Measurements from ENCODE around the gene PRRG2. TPM values are rescaled to one million over a fixed set of nuclear protein-coding genes. Genes with fewer than 3 reads are reported as not detected.
A peak's percentile ranks its signal among the peaks of the same experiment; 100 is the strongest.

Gene PRRG2
- total RNA-seq, 1 donor from 2014 or later = 4.5 TPM

GRCh38 chr19:49554701-49555181 is 26.4 kb upstream of the PRRG2 start:
- no peak for FAIRE-seq
- TF ChIP-seq CTCF (IDR thresholded peaks at IDR 0.05; ENCODE audit: insufficient read depth, low read length, severe bottlenecking) = no peak
- H3K36me3 ChIP-seq (ENCODE audit: control insufficient read depth, insufficient read depth, low read length) = peaks cover 17% of the 10 kb centered on the region

GRCh38 chr19:49555600-49556411 is 25.3 kb upstream of the PRRG2 start:
- Histone ChIP-seq H3K27me3 (ENCODE audit: control insufficient read depth, insufficient read depth, low read length) (no peaks in the 10 kb centered on the region), H3K4me3 (ENCODE audit: low read depth, low read length) (no peak overlapping the region), H3K36me3 (ENCODE audit: control insufficient read depth, insufficient read depth, low read length) (peaks cover 21% of the 10 kb centered on the region)
- no peak for TF ChIP-seq CTCF (IDR thresholded peaks at IDR 0.05; ENCODE audit: insufficient read depth, low read length, severe bottlenecking)
- FAIRE-seq = no peak
- peak; percentile 27 for DNase-seq (ENCODE audit: low read depth)

More at GRCh38 chr19:49554701-49555181, 26.4 kb upstream of the PRRG2 start:
- peak; percentile 44 for DNase-seq (ENCODE audit: low read depth)
- H3K27me3 ChIP-seq (ENCODE audit: control insufficient read depth, insufficient read depth, low read length) = no peaks in the 10 kb centered on the region
- H3K4me3 ChIP-seq (ENCODE audit: low read depth, low read length) = no peak overlapping the region

GRCh38 chr19:49556412-49557398 is 24.4 kb upstream of the PRRG2 start:
- DNase-seq (ENCODE audit: low read depth) (no peak), FAIRE-seq (no peak)
- TF ChIP-seq CTCF (IDR thresholded peaks at IDR 0.05; ENCODE audit: insufficient read depth, low read length, severe bottlenecking) = no peak
- Histone ChIP-seq H3K27me3 (ENCODE audit: control insufficient read depth, insufficient read depth, low read length) (no peaks in the 10 kb centered on the region), H3K4me3 (ENCODE audit: low read depth, low read length) (no peak overlapping the region), H3K36me3 (ENCODE audit: control insufficient read depth, insufficient read depth, low read length) (peaks cover 21% of the 10 kb centered on the region)

- Histone ChIP-seq H3K4me3 (ENCODE audit: low read depth, low read length) (no peak overlapping the region), H3K36me3 (ENCODE audit: control insufficient read depth, insufficient read depth, low read length) (peaks cover 21% of the 10 kb centered on the region), H3K27me3 (ENCODE audit: control insufficient read depth, insufficient read depth, low read length) (no peaks in the 10 kb centered on the region)
- no peak for DNase-seq (ENCODE audit: low read depth)
- no peak for FAIRE-seq
- TF ChIP-seq CTCF (IDR thresholded peaks at IDR 0.05; ENCODE audit: insufficient read depth, low read length, severe bottlenecking) = no peak
Measured at GRCh38 chr19:49557641-49558325, 23.3 kb upstream of the PRRG2 start.

- Histone ChIP-seq H3K36me3 (ENCODE audit: control insufficient read depth, insufficient read depth, low read length) (peaks cover 21% of the 10 kb centered on the region), H3K4me3 (ENCODE audit: low read depth, low read length) (no peak overlapping the region), H3K27me3 (ENCODE audit: control insufficient read depth, insufficient read depth, low read length) (no peaks in the 10 kb centered on the region)
- TF ChIP-seq CTCF (IDR thresholded peaks at IDR 0.05; ENCODE audit: insufficient read depth, low read length, severe bottlenecking) = no peak
- DNase-seq (ENCODE audit: low read depth) = no peak
- FAIRE-seq = no peak
Measured at GRCh38 chr19:49558591-49558990, 22.5 kb upstream of the PRRG2 start.
